Rectal smooth muscle tissue (tissue), 1 donor: ENCODE results near the gene RBM47.
"Not testable (repeated sequence)": the region's sequence is repeated elsewhere in the genome, so short reads cannot be mapped to it uniquely, and the experiment has no call there.

Experiments
- H3K27ac ChIP-seq: one replicate; pipeline ENCODE4 v1.7.0; 2013; ENCODE audit warnings: low read depth, low read length, inconsistent platforms
- H3K27me3 ChIP-seq: one replicate; pipeline ENCODE4 v1.7.0; 2013; ENCODE audit warnings: low read length; ENCODE audit not compliant: control insufficient read depth, insufficient read depth
- H3K36me3 ChIP-seq: one replicate; pipeline ENCODE4 v1.7.0; 2013; ENCODE audit warnings: low read length; ENCODE audit not compliant: control insufficient read depth, insufficient read depth
- H3K4me1 ChIP-seq: one replicate; pipeline ENCODE4 v1.7.0; 2013; ENCODE audit warnings: low read length; ENCODE audit not compliant: control insufficient read depth, insufficient read depth
- H3K4me3 ChIP-seq: one replicate; pipeline ENCODE4 v1.7.0; 2013; ENCODE audit warnings: low read length
- H3K9ac ChIP-seq: one replicate; pipeline ENCODE4 v1.7.0; 2013; ENCODE audit warnings: low read length

Gene RBM47

GRCh38 chr4:40453912-40454311 lies 175.8 kb downstream of the RBM47 start:
- Histone ChIP-seq H3K9ac (no peak overlapping the region), H3K36me3 (peaks cover 2% of the 10 kb centered on the region), H3K27me3 (no peaks in the 10 kb centered on the region), H3K4me3 (no peak overlapping the region), H3K27ac (no peak overlapping the region), H3K4me1 (no peaks in the 10 kb centered on the region)

DNA sequence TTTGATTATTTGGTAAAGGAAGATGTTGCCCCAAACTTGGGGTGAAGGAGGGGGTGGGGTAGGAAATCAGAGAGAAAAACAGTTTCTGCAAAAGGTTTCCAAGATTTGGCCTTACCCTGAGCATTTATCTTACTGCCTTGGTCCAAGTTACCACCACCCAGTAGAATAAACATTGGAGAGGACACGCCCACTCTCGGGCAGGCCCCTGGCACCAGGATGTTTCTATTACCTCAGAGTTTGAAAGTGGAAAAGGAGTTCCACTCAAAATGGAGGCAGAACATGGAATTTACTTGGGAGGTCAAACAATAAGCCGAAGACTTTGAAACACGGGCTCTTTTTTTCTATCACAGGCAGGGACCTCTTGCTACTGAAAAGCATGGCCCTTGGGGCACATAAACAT lies 180.8 kb downstream of the RBM47 start:
- Histone ChIP-seq H3K27ac (no peak overlapping the region), H3K27me3 (no peaks in the 10 kb centered on the region), H3K4me1 (no peaks in the 10 kb centered on the region), H3K9ac (no peak overlapping the region), H3K4me3 (no peak overlapping the region), H3K36me3 (peaks cover 2% of the 10 kb centered on the region)

DNA sequence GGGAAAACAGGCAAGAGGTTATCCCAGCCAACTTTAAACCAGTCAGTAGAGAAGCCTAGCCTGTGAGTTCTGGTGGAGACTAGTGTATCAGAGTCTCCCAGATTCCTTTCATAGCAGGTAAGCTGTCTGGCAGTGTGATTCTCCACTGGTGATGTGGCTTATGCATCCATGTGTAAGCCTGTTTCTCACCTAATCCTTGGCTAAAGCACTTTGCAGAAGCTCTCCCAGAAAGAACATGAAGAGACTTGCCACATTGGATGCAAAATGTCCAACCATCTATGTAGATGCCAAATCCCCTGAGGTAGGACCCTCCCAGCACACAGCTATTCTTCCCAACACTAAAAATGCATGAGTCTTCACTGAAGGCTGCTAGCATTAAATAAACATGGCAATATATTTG lies 182.8 kb downstream of the RBM47 start:
- Histone ChIP-seq H3K9ac (no peak overlapping the region), H3K4me1 (no peaks in the 10 kb centered on the region), H3K27ac (no peak overlapping the region), H3K36me3 (peaks cover 2% of the 10 kb centered on the region), H3K4me3 (no peak overlapping the region), H3K27me3 (no peaks in the 10 kb centered on the region)

DNA sequence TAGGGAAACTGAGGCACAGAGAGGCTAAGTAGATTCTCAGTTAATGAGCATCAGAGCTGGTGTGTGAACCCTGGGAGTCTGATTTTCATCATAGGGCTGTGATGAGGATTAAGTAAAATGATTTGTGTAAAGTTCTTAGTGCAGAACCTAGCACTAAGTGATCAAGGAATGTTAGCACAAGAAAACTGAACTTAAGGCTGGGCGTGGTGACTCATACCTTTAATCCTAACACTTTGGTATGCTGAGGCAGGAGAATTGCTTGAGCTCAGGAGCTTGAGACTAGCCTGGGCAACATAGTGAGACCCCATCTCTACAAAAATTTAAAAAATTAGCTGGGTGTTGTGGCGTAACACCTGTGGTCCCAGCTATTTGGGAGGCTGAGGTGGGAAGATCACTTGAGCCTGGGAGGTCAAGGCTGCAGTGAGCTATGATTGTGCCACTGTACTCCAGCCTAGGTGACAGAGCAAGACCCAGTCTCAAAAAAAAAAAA lies 183.4 kb downstream of the RBM47 start:
- H3K27ac ChIP-seq, H3K36me3 ChIP-seq, H3K4me1 ChIP-seq, H3K9ac ChIP-seq, H3K4me3 ChIP-seq, H3K27me3 ChIP-seq: not testable (repeated sequence)

DNA sequence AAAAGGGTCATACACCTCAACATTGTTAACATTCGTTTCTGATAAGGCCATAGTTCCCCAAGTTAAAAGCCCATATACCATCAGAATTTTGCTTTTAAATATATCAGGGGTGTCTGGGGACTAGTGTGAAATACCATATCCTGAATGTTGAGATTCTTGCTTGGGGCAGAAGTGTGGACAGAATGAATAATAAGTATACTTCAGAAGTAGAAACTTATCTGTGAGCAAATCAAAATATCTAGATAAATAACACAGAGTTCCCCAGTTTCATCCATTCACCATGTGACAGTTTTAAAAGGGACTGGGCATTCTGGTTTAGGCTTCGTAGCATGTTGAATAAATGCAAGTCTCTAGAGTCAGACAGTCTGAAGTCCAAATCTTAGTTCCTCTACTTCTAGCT lies 184.0 kb downstream of the RBM47 start:
- Histone ChIP-seq H3K4me3 (no peak overlapping the region), H3K4me1 (no peaks in the 10 kb centered on the region), H3K9ac (no peak overlapping the region), H3K27ac (no peak overlapping the region), H3K36me3 (peaks cover under 1% of the 10 kb centered on the region), H3K27me3 (no peaks in the 10 kb centered on the region)

DNA sequence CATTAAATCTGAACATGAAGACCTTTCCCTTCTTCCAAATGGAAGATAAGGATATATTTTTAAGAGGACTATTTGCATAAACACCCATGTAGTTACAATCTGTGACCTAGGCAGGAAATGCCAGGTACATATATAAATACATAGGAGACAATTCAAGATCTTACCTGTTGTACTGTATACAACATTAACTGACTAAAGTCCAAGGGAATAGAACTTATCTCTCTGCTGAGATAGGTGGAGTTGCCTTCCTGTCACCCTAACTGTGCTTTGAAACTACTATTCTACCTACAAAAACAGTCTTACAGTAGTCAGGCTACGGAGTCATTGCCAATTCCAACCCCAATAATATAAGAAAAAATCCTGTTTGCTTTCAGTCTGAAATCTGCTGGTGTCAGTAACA lies 188.2 kb downstream of the RBM47 start:
- H3K27me3 ChIP-seq, result no peaks in the 10 kb centered on the region
- H3K4me1 ChIP-seq, result no peaks in the 10 kb centered on the region
- H3K4me3 ChIP-seq, result no peak overlapping the region
- no peaks in the 10 kb centered on the region for H3K36me3 ChIP-seq
- H3K27ac ChIP-seq, result no peak overlapping the region
- no peak overlapping the region for H3K9ac ChIP-seq

GRCh38 chr4:40439519-40439918 lies 190.1 kb downstream of the RBM47 start:
- Histone ChIP-seq H3K27me3 (no peaks in the 10 kb centered on the region), H3K9ac (no peak overlapping the region), H3K4me1 (no peaks in the 10 kb centered on the region), H3K36me3 (peaks cover 4% of the 10 kb centered on the region), H3K27ac (no peak overlapping the region), H3K4me3 (no peak overlapping the region)

- Histone ChIP-seq H3K27me3 (no peaks in the 10 kb centered on the region), H3K4me1 (no peaks in the 10 kb centered on the region), H3K4me3 (no peak overlapping the region), H3K9ac (no peak overlapping the region), H3K36me3 (peaks cover 4% of the 10 kb centered on the region), H3K27ac (no peak overlapping the region)
Measured at GRCh38 chr4:40438384-40439026, 191.2 kb downstream of the RBM47 start.

- peaks cover 4% of the 10 kb centered on the region for H3K36me3 ChIP-seq
- no peaks in the 10 kb centered on the region for H3K4me1 ChIP-seq
- no peaks in the 10 kb centered on the region for H3K27me3 ChIP-seq
- H3K4me3 ChIP-seq, result no peak overlapping the region
- H3K9ac ChIP-seq, result no peak overlapping the region
- no peak overlapping the region for H3K27ac ChIP-seq
Measured at GRCh38 chr4:40437741-40438383, 191.8 kb downstream of the RBM47 start.

- H3K27me3 ChIP-seq, H3K9ac ChIP-seq, H3K27ac ChIP-seq, H3K4me1 ChIP-seq, H3K36me3 ChIP-seq, H3K4me3 ChIP-seq: not testable (repeated sequence)
Measured at GRCh38 chr4:40435306-40435705, 194.4 kb downstream of the RBM47 start.

- H3K27ac ChIP-seq, result no peak overlapping the region
- H3K36me3 ChIP-seq, result peaks cover 6% of the 10 kb centered on the region
Measured at GRCh38 chr4:40434126-40434687, 195.5 kb downstream of the RBM47 start.

DNA sequence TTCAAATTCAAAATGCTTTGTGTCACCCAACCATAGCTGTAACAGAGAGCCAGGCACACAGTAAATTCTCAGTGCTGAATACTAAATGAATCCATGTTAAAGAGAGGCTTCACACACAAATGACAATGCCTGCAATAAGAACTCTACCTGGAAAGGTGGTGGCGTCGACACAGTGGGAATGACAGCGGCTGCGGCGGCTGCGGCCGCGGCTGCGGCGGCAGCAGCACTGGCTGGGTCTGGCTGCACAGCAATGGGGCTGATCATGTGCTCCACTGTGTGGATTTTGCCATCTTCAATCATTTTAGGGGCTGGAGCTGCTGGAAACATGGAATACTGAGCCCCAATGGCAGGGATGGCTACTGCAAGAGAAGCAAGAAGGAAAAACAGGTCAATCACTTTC lies 197.2 kb downstream of the RBM47 start:
- Histone ChIP-seq H3K4me3 (no peak overlapping the region), H3K36me3 (peaks cover 6% of the 10 kb centered on the region)

More at GRCh38 chr4:40434126-40434687, 195.5 kb downstream of the RBM47 start:
- Histone ChIP-seq H3K4me3 (no peak overlapping the region), H3K9ac (no peak overlapping the region), H3K4me1 (no peaks in the 10 kb centered on the region), H3K27me3 (no peaks in the 10 kb centered on the region)

DNA sequence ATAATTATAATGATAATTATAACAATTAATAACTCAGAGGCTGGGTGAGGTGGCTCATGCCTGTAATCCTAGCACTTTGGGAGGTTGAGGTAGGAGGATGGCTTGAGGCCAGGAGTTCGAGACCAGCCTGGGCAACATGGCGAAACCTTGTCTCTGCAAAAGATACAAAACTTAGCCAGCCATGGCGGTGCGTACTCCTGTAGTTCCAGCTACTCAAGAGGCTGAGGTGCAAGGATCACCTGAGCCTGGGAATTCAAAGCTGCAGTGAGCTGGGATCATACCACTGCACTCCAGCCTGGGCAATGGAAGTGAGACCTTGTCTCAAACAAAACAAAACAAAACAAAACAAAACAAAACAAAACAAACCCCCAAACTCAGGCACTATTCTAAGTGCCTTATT lies 201.8 kb downstream of the RBM47 start:
- H3K4me3 ChIP-seq, H3K27me3 ChIP-seq, H3K9ac ChIP-seq, H3K27ac ChIP-seq, H3K36me3 ChIP-seq, H3K4me1 ChIP-seq: not testable (repeated sequence)

More for the DNA sequence above, 197.2 kb downstream of the RBM47 start:
- no peak overlapping the region for H3K9ac ChIP-seq
- H3K4me1 ChIP-seq, result no peaks in the 10 kb centered on the region
- H3K27ac ChIP-seq, result no peak overlapping the region
- no peaks in the 10 kb centered on the region for H3K27me3 ChIP-seq
